ENCODE data around the gene ATP8B3.

- TF ChIP-seq CTCF (IDR thresholded peaks at IDR 0.05) (no peak), POLR2A (IDR thresholded peaks at IDR 0.05) (no peak)
These were observed 64.6 kb downstream of the ATP8B3 start for GRCh38 chr19:1747285-1748114.
